GM23338 (cell line): ENCODE data around the gene PRPF31. TPM values are rescaled to one million over a fixed set of nuclear protein-coding genes. Genes with fewer than 3 reads are reported as not detected.

Source experiments
- ATAC-seq: fragments of 200-7000 bp; cut with Tn5 transposase; 3 replicates; pipeline ENCODE4 v1.9.1; 2020
- DNase-seq: peaks from one replicate; pipeline ENCODE4 v3.0.0-alpha.2; 2015; ENCODE audit warnings: low spot score
- H2AFZ ChIP-seq: fragments of 200-600 bp; sonication (generic); 2 replicates; pipeline ENCODE4 v1.8.0; 2016; ENCODE audit warnings: antibody characterized with exemption, mild to moderate bottlenecking, moderate library complexity
- H3F3A ChIP-seq: fragments of 200-600 bp; sonication (generic); replicated peaks from 2 replicates; pipeline ENCODE4 v1.8.0; 2017; ENCODE audit warnings: antibody characterized with exemption, mixed run types, low read depth
- H3K27ac ChIP-seq: fragments of 200-600 bp; sonication (generic); 2 replicates; pipeline ENCODE4 v1.6.1; 2016; ENCODE audit warnings: low read depth
- H3K27me3 ChIP-seq: fragments of 200-600 bp; sonication (generic); 2 replicates; pipeline ENCODE4 v1.8.0; 2016; ENCODE audit warnings: mild to moderate bottlenecking, mixed run types, moderate library complexity; ENCODE audit not compliant: insufficient read depth
- H3K36me3 ChIP-seq: fragments of 200-600 bp; sonication (generic); 2 replicates; pipeline ENCODE4 v1.8.0; 2016; ENCODE audit warnings: mild to moderate bottlenecking; ENCODE audit not compliant: insufficient read depth
- H3K4me1 ChIP-seq: fragments of 200-600 bp; sonication (generic); 2 replicates; pipeline ENCODE4 v1.8.0; 2016; ENCODE audit warnings: mild to moderate bottlenecking, moderate library complexity; ENCODE audit not compliant: insufficient read depth
- H3K4me2 ChIP-seq: fragments of 200-600 bp; sonication (generic); 2 replicates; pipeline ENCODE4 v1.7.1; 2017; ENCODE audit warnings: mixed run types
- H3K4me3 ChIP-seq: fragments of 200-600 bp; sonication (generic); 2 replicates; pipeline ENCODE4 v1.6.1; 2016; ENCODE audit warnings: mixed run types
- H3K79me2 ChIP-seq: fragments of 200-600 bp; sonication (generic); replicated peaks from 2 replicates; pipeline ENCODE4 v1.8.0; 2017; ENCODE audit warnings: mild to moderate bottlenecking; ENCODE audit not compliant: insufficient read depth
- H3K9me2 ChIP-seq: fragments of 200-600 bp; sonication (generic); 2 replicates; pipeline ENCODE4 v1.8.0; 2017; ENCODE audit not compliant: insufficient read depth
- H4K20me1 ChIP-seq: fragments of 200-600 bp; sonication (generic); replicated peaks from 2 replicates; pipeline ENCODE4 v1.8.0; 2017; ENCODE audit warnings: mild to moderate bottlenecking; ENCODE audit not compliant: insufficient read depth
- H3K27ac Mint-ChIP-seq: 2 replicates; pipeline ENCODE4 v1.8.0; 2020; ENCODE audit warnings: inconsistent platforms, mild to moderate bottlenecking, moderate library complexity, mixed read lengths
- H3K27me3 Mint-ChIP-seq: 3 replicates; pipeline ENCODE4 v1.8.0; 2022; ENCODE audit warnings: low read depth, mild to moderate bottlenecking, moderate library complexity, mixed read lengths, inconsistent platforms; ENCODE audit not compliant: insufficient read depth, poor library complexity
- H3K36me3 Mint-ChIP-seq: 3 replicates; pipeline ENCODE4 v1.8.0; 2021; ENCODE audit warnings: low read depth, mild to moderate bottlenecking, inconsistent platforms, moderate library complexity, mixed read lengths
- H3K4me1 Mint-ChIP-seq: 3 replicates; pipeline ENCODE4 v1.8.0; 2020; ENCODE audit warnings: mild to moderate bottlenecking, inconsistent platforms, mixed read lengths
- H3K4me3 Mint-ChIP-seq: 3 replicates; pipeline ENCODE4 v1.8.0; 2021; ENCODE audit warnings: moderate library complexity, mild to moderate bottlenecking, inconsistent platforms, mixed read lengths
- H3K9me3 Mint-ChIP-seq: 3 replicates; pipeline ENCODE4 v1.8.0; 2020; ENCODE audit warnings: moderate library complexity, mild to moderate bottlenecking, inconsistent platforms, mixed read lengths
- CREB1 ChIP-seq: fragments of 250-450 bp; sonication (Bioruptor Pico); IDR thresholded peaks from 2 replicates; pipeline ENCODE4 v1.5.0; 2020; ENCODE audit warnings: low read depth, mild to moderate bottlenecking, moderate library complexity
- CTCF ChIP-seq, 2 experiments: fragments of 200-600 bp in 1 of 2; sonication (generic) in 1 of 2; conservative IDR thresholded peaks; 2 replicates each; pipeline versions ENCODE4 v1.5.1 to v1.6.1; 2016 to 2017; ENCODE audit warnings: antibody characterized with exemption in 2 of 2, low read depth in 2 of 2, mild to moderate bottlenecking in 2 of 2, moderate library complexity in 1 of 2
- EZH2 ChIP-seq: fragments of 200-600 bp; sonication (generic); IDR thresholded peaks from one replicate; pipeline ENCODE4 v1.8.0; 2017; ENCODE audit warnings: antibody characterized with exemption, mild to moderate bottlenecking, low read depth; ENCODE audit not compliant: unreplicated experiment
- EZH2phosphoT487 ChIP-seq: fragments of 200-600 bp; sonication (generic); IDR thresholded peaks from one replicate; pipeline ENCODE4 v1.8.1; 2018; ENCODE audit warnings: antibody characterized with exemption; ENCODE audit not compliant: unreplicated experiment
- JUNB ChIP-seq: IDR thresholded peaks from one replicate; pipeline ENCODE4 v1.6.1; 2016; ENCODE audit warnings: antibody characterized with exemption; ENCODE audit not compliant: unreplicated experiment
- POLR2AphosphoS5 ChIP-seq: IDR thresholded peaks from 2 replicates; pipeline ENCODE4 v1.6.1; 2016; ENCODE audit warnings: antibody characterized with exemption, low read depth
- REST ChIP-seq: IDR thresholded peaks from one replicate; pipeline ENCODE4 v1.6.1; 2018; ENCODE audit warnings: antibody characterized with exemption; ENCODE audit not compliant: unreplicated experiment
- STAT1 ChIP-seq: IDR thresholded peaks from one replicate; pipeline ENCODE4 v1.6.1; 2016; ENCODE audit warnings: antibody characterized with exemption; ENCODE audit not compliant: unreplicated experiment
- ZNF114 ChIP-seq: fragments of 250-450 bp; sonication (Bioruptor Pico); IDR thresholded peaks from 2 replicates; pipeline ENCODE4 v1.5.0; 2020; ENCODE audit warnings: mild to moderate bottlenecking, moderate library complexity
- ZNF462 ChIP-seq: fragments of 250-450 bp; sonication (Bioruptor Pico); IDR thresholded peaks from 2 replicates; pipeline ENCODE4 v1.5.0; 2020; ENCODE audit warnings: mild to moderate bottlenecking, moderate library complexity
- polyA plus RNA-seq: library from polyadenylated mRNA; unstranded; fragments of >200 nt; fragmentation: Nextera tagmentation; extraction: Ambion mirVana; gene quantifications from 2 replicates; pipeline ENCODE4 v1.2.1, GENCODE V29; 2016
- total RNA-seq: library from RNA; depleted of rRNA; stranded (reverse); fragments of >200 nt; shearing (Covaris generic); gene quantifications from 2 replicates; pipeline ENCODE4 v1.2.3, GENCODE V29; 2014

PRPF31 gene
- total and polyA plus RNA-seq, 2 experiments from 2014 or later = 83.3 to 94.2 TPM

- no peak overlapping the region for H3K27ac ChIP-seq
- DNase-seq = no peak
- no peak overlapping the region for H2AFZ ChIP-seq
- H3K79me2 ChIP-seq = peaks cover 22% of the 10 kb centered on the region
- TF ChIP-seq ZNF114 (CRISPR knock-in tag) = no peak
- no peak for TF ChIP-seq EZH2
- Mint-ChIP-seq H3K27ac (no peak overlapping the region), H3K4me1 (peaks cover 7% of the 10 kb centered on the region), H3K36me3 (peaks cover 48% of the 10 kb centered on the region), H3K4me3 (no peak overlapping the region), H3K9me3 (no peaks in the 10 kb centered on the region; the same call in 1 of the 3 replicates), H3K27me3 (peaks cover 22% of the 10 kb centered on the region)
- peaks cover 5% of the 10 kb centered on the region; the same call in 1 of the 2 replicates for H3K4me1 ChIP-seq
- peaks cover 16% of the 10 kb centered on the region for H4K20me1 ChIP-seq
- H3K27me3 ChIP-seq = no peaks in the 10 kb centered on the region
- ATAC-seq = no peak
- 0 out of 2 replicates have a peak, but pooled peaks cover 3% of the 10 kb centered on the region for H3F3A ChIP-seq
- H3K36me3 ChIP-seq = peaks cover 10% of the 10 kb centered on the region
- no peaks in the 10 kb centered on the region for H3K9me2 ChIP-seq
- H3K4me2 ChIP-seq = no peak overlapping the region
- no peak overlapping the region for H3K4me3 ChIP-seq
These were observed 9.8 kb upstream of the PRPF31 start for GRCh38 chr19:54105796-54106195.

- Mint-ChIP-seq H3K4me3 (no peak overlapping the region), H3K27ac (no peak overlapping the region), H3K27me3 (peaks cover 24% of the 10 kb centered on the region), H3K9me3 (no peaks in the 10 kb centered on the region; the same call in 1 of the 3 replicates), H3K36me3 (peaks cover 52% of the 10 kb centered on the region), H3K4me1 (peaks cover 7% of the 10 kb centered on the region)
- ATAC-seq = no peak
- Histone ChIP-seq H3K27ac (no peak overlapping the region), H3K36me3 (peaks cover 12% of the 10 kb centered on the region), H2AFZ (no peak overlapping the region), H3K4me2 (no peak overlapping the region), H3F3A (0 out of 2 replicates have a peak, but pooled peaks cover 3% of the 10 kb centered on the region), H3K79me2 (peaks cover 22% of the 10 kb centered on the region), H4K20me1 (peaks cover 19% of the 10 kb centered on the region), H3K4me3 (no peak overlapping the region), H3K27me3 (no peaks in the 10 kb centered on the region), H3K9me2 (no peaks in the 10 kb centered on the region), H3K4me1 (peaks cover 5% of the 10 kb centered on the region; the same call in 1 of the 2 replicates)
- DNase-seq = no peak
- no peak for TF ChIP-seq REST
- no peak for TF ChIP-seq ZNF462 (CRISPR knock-in tag)
- no peak for TF ChIP-seq EZH2phosphoT487
- TF ChIP-seq STAT1 = no peak
- TF ChIP-seq CREB1 (CRISPR knock-in tag) = no peak
- no peak for TF ChIP-seq ZNF114 (CRISPR knock-in tag)
- TF ChIP-seq JUNB = no peak
- no peak for TF ChIP-seq CTCF (conservative IDR thresholded peaks at IDR 0.05; ENCODE audit: low read depth in 2 of 2)
- TF ChIP-seq POLR2AphosphoS5 = no peak
These were observed 8.8 kb upstream of the PRPF31 start for GRCh38 chr19:54106716-54107115.
